Measurements from ENCODE around the gene ITPR2. TPM values are rescaled to one million over a fixed set of nuclear protein-coding genes. Genes with fewer than 3 reads are reported as not detected.

Gene ITPR2
- total and polyA plus RNA-seq, 2 of the 13 experiments (the other 11 are each of a cell fraction or from before 2014, with no cell fraction given): 31.9 to 81.9 TPM

GRCh38 chr12:26318661-26319068 is 514.3 kb downstream of the ITPR2 start (continued):
- TF ChIP-seq KLF16 (CRISPR knock-in tag; IDR thresholded peaks at IDR 0.05): no peak
- TF ChIP-seq REST (IDR thresholded peaks at IDR 0.05; ENCODE audit: borderline replicate concordance in 1 of 2, low read depth in 1 of 2, low read length in 2 of 2): no peak
- peak; percentile 53; the same call in 1 of the 2 replicates for TF ChIP-seq HDAC1 (CRISPR knock-in tag; IDR thresholded peaks at IDR 0.05)
- no peak for TF ChIP-seq SP140L (CRISPR knock-in tag; IDR thresholded peaks at IDR 0.05; ENCODE audit: borderline replicate concordance)
- no peak for TF ChIP-seq KDM5A (IDR thresholded peaks at IDR 0.05; ENCODE audit: borderline replicate concordance, low read length)
- TF ChIP-seq ZBTB2 (CRISPR knock-in tag; IDR thresholded peaks at IDR 0.05; ENCODE audit: low read depth): no peak
- TF ChIP-seq PRDM10 (CRISPR knock-in tag; IDR thresholded peaks at IDR 0.05; ENCODE audit: low read depth): no peak; the same call in 1 of the 2 replicates
- TF ChIP-seq TCF12 (IDR thresholded peaks at IDR 0.05): no peak
- TF ChIP-seq TCF12 (CRISPR knock-in tag; IDR thresholded peaks at IDR 0.05): no peak
- no peak for TF ChIP-seq FLYWCH1 (CRISPR knock-in tag; IDR thresholded peaks at IDR 0.05)
- TF ChIP-seq ZNF503 (CRISPR knock-in tag; IDR thresholded peaks at IDR 0.05): no peak
- TF ChIP-seq ZNF30 (CRISPR knock-in tag; IDR thresholded peaks at IDR 0.05): no peak
- TF ChIP-seq ZNF644 (CRISPR knock-in tag; IDR thresholded peaks at IDR 0.05; ENCODE audit: low read depth): peak; percentile 69
- peak; percentile 96 for TF ChIP-seq FOSL2 (CRISPR knock-in tag; IDR thresholded peaks at IDR 0.05)
- TF ChIP-seq HOXA3 (CRISPR knock-in tag; IDR thresholded peaks at IDR 0.05): peak; percentile 52; the same call in 1 of the 2 replicates
- peak; percentile 36; the same call in 1 of the 2 replicates for TF ChIP-seq HIVEP1 (CRISPR knock-in tag; IDR thresholded peaks at IDR 0.05)
